Activated naive CD4-positive, alpha-beta T cell (primary cell): ENCODE data around the gene ELAC2.
"Not testable (repeated sequence)": the region's sequence is repeated elsewhere in the genome, so short reads cannot be mapped to it uniquely, and the experiment has no call there.

ENCODE experiments used
- DNase-seq, 4 experiments: peaks; one replicate each; lab custom pipeline; 2025; lab: John Stamatoyannopoulos, UW

The ELAC2 gene

DNA sequence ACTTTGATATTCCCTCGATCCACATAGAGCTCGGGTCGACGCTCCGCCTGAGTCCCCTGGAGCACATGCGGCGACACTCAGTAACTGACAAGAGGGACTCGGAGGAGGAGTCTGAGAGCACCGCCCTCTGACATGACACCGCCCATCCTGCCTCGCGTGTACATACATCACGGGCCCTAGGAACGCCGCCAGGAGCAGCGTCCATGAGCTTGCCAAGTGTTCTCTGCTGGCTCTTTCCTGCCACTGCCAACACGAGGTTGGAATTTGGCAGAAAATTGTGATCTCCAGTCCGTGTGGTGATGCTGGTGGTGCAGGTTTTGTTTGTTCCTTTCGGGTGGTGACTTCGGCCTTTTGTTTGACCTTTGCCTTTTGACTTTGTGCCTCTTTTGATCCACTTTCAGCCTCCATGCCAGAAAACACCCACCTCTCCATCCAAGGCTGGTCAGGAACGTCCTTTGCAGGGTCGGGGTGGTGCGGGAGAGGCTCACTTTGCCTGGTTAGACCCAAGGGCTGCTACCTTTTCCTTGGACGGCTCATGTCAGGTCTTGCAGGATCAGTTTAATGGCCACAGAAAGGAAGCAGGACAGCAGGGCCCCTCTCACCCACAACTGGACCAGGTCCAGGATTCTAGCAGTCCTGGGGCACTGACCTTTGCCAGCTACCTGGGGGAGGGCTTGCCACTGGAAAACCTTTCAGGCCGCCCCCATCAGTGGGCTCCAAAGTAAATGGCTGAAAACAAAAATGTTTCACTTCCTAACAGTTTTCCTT lies 27.6 kb downstream of the ELAC2 start:
- no peak for DNase-seq

DNA sequence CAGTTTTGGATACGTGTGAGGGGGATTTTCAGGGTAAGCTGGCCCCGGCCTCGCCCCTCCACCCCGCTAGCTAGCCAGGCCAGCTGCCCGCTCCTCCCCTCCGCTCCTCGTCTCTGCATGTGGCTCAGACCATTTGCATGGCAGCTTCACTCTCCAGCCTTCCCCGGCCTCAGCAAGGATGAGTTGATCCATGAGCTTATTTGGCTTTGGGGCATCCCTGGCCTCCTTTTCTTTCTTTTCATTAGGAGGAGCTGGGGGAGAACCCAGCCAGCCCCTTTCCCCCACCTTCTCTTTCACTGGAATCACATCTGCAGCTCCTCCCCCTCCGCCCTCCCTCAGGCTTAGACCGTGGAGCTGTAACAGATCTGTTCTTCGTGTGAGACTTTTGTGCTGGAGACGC lies 30.7 kb downstream of the ELAC2 start:
- no peak for DNase-seq

DNA sequence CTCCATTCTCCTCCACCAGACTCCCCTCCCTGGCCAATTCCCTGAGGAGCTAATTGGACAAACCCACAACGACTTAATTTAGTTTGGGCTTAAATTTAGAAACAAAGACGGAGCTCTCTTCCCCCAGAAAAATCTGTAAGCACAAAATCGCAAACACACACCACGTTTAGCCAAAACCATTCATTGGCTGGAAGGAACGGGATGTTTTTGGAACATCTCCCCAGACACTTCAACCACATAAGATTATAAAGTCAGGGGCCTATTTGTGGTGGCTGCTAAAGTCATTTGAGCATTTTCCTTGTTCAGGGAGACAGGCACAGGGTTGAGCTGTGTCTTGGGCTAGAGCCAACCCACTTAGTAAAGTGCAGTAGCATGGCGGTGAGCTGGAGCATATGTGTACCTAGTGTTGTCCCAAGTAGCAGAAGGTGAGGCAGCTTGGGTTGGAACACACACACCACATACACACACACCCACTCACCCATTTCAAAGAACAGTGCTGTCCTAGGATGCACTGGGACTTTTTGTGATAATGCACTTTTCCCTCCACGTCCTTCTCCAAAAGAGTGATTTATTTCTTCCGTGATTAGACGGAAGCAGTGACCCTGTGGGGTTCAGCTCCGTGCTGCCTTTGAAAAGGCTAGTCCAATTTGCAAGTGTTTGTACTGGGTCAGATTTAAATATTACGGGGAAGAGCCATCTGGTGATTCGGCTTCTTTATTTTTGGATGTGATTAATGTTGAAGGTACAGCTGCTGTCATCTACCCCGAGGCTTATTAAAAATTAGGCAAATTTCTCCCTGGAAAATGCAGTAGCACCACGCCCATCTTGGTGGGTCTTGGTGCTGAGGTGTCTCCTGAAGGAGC lies 32.2 kb downstream of the ELAC2 start:
- no peak for DNase-seq

DNA sequence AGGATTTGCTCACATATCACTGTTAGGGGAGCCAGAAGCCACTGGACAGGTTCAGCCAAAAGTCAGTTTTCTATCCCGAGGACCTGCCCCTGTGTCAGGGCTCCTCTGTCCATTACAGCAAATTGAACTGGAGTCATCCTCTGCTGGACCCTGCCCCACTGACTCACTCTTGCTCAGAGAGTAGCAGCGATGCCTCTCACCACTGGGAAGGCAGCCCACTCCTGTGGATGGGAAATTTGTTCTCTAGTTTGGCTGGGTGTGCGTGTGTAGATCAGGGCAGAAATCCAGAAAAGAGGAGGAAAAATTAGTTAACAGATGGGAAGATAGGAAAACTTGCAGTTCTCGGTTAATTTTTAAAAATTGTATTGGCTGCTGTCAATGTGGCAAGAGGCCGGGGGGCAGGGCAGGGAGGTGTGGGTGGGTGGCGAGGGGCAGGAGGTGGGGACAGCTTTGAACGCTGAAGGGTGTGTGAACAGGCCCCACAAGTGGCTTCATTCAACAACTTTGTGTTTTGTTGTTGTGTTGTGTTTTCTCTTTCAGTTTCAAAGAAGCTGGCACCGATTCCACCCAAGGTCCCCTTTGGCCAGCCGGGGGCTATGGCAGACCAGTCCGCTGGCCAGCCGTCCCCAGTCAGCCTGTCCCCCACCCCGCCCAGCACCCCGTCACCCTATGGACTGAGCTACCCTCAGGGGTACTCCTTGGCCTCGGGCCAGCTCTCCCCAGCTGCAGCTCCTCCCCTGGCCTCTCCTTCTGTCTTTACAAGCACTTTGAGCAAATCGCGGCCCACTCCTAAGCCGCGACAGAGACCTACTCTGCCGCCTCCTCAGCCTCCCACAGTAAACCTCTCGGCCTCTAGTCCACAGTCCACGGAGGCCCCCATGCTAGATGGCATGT lies 33.6 kb downstream of the ELAC2 start:
- DNase-seq: no peak

DNA sequence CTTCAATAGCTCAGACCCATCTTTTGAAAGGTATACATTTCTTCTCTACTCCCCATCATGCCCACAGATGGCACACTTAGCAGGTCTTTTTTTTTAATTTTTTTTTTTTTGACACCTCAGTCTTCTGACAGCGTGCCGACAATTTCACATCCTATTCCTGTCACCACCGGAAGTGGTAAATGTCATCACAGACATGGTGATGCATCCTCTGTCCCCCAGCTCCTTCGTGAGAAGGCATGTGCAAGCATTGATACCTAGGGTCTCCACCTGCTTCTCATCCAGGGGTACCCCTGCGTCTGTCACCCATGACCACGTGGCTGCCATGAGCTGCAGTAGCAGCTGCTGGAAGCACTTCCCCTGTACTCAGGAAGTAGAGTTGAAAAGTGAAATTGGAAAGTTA lies 35.6 kb downstream of the ELAC2 start:
- no peak for DNase-seq

DNA sequence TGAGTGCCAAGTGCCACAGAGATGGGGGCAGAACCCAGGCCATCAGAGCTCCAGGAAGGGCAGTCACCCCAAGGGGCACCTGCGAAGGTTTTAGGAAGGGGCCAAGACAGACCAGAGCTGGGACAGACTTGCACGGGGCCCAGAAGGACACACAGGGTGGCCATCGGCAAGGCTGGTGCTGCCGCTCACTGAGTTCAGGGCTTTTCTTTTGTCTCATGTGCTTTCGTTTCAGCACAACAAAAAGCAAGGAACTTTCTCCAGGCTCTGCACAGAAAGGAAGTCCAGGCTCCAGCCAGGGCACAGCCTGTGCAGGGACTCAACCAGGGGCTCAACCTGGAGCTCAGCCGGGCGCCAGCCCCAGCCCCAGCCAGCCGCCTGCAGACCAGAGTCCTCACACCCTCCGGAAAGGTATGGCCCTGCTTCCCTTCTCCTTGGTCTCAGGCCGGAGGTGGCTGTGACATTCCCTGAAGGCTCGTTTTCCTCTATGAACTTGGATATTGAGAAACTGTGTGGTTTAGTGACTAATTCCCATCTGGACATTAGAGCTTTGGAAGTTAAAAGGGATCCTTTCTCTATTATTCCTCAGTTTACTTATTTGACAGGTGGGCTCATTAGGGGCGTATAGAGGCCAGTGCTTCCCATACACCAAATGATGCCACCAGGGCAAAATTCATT lies 37.9 kb downstream of the ELAC2 start:
- DNase-seq: no peak

DNA sequence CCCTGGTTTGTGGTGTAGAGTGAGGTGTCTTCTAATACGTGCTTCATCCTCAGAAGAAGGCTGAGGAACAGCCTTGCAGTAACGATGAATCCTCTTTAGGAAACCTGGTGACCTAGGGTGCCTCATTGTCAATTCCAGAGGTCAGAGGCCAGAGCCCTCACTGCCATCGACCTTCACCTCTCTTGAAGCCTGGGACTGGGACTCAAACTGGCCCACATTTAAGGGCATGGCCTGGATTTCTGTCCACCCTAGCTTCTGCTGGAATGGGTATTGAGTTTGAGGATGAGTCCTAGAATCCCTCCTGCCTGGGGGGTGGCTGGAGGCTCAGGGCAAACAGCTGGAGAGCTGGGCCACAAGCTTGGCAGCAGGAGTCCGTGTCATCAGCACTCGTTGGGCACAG lies 38.6 kb downstream of the ELAC2 start:
- no peak for DNase-seq

DNA sequence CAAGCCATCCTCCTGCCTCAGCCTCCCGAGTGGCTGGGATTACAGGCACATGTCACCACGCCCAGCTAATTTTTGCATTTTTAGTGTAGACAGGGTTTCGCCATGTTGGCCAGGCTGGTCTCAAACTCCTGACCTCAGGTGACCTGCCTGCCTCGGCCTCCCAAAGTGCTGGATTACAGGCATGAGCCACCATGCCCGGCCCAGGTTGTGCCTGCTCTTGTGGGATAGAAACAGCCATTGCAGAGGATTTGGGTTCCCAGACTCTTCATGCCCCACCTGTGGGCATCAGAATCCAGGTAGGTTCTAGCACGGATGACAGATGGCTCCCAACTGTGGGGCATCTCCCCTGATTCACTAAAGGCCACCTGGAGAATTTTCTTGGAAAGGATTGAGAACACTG lies 39.0 kb downstream of the ELAC2 start:
- DNase-seq: not testable (repeated sequence)

DNA sequence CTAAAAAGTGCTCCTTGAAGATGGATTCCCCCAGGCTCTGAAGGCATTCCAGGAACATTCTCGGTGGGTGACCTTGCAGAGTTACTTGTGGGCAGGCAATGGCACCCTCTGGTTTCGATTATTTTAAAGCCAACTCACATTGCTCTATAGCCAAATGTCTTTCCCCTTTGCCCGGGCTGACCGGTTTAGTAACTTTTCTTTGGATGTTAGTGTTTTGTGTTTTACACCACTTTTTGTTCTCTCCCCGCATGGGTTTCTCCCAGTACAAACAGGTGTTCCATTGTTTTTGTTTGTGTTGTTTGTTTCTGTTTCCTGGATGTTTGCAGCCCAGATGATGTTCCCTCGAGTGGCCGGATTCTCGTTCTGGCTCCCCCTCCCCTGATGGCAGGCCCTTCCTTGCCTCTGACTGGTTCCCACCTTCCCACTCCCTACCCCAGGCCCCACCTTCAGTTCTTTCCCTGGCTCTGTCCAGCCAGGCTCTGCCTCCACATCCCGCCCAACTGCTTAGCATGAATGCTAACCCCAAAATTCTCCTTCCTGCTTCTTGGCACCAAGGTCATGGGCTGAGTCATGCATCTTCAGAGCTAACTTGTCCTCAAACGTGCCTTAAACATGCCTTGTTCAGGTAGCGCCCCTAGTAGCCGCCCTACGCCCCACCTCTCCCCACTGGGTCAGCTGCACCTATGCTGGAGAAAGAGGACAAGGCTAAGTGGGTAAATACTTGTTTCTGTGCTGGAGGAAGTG lies 40.6 kb downstream of the ELAC2 start:
- no peak for DNase-seq

DNA sequence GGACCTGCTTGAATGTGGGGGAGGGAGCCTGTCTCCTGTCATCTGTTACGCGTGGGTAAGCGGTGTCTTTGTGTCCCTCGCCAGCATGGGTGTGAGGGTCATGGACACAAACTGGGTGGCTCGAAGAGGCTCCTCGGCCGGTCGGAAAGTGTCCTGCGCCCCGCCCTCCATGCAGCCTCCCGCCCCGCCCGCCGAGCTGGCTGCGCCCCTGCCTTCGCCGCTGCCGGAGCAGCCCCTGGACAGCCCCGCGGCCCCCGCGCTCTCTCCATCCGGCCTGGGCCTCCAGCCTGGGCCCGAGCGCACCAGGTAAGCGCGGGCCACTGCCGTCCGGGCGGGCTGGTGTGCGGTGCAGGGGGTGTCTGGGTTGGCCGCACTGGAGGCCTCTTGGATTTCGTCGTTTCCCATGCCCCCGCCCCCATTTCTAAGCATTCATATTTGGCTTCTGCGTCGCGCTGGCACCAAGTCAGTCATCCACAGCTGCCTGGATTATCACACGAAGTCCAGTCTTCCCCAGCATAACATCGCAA lies 43.8 kb downstream of the ELAC2 start:
- no peak for DNase-seq

DNA sequence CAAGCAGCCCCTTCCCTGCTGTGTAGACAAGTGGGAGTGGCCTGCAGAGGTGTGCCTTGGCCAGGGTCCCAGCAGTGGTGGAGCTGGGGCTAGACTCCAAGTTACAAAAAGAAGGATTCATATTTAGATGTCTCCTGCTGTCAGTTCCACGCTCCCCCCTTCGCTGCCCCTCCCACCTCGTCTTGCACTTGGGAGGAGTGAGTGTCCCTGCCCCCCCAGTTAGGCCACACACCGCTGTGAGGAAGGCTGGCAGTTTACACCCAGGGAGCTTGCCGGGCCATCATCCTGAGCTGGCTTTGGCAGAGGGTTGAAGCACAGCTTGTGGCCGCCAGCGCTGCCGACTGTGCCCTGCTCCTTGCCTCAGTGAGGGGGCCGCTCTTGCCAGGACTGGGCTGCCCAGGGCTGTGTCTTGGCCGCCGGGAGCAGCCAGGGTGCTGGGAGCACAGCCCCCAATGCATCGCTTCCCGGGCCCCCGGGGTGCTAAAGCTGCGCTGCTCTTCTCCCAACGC lies 44.3 kb downstream of the ELAC2 start:
- DNase-seq: no peak

DNA sequence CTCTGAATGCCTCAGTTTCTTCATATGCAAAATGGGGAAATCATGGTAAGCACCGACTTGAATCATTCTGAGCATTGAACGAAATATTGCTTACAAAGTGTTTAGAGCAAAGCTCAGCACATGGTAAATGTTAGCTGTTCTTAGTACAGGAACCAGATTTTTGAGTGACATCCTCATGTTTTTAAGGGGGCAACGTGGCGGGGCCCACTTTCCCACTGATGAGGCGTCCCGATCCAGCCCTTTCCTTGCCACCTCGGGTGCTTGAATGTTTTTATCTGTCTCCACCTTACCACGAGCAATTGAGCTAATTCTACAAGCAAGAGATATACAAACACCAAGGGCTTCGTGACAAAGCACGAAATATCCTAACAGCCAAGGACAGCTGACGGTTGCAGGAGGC lies 49.9 kb downstream of the ELAC2 start:
- no peak for DNase-seq

DNA sequence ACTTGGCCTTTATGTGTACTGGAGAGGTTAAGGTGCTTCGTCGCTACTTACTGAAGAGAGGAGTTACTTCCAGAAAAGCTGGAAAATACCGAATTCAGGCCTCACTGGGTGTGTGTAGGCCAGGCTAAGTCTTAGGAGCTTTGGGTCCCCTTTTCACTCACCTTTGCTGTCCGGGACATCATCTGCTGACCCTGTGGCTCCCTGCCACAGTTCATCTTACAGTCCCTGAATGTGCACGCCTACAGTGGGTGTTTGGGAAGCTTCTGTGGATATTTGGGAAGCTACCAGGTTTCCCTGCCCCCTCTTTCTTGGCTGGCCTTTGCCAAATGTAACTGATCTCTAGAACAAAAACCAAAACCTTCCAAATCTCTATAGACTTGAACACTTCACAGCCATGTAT lies 51.4 kb downstream of the ELAC2 start:
- no peak for DNase-seq

DNA sequence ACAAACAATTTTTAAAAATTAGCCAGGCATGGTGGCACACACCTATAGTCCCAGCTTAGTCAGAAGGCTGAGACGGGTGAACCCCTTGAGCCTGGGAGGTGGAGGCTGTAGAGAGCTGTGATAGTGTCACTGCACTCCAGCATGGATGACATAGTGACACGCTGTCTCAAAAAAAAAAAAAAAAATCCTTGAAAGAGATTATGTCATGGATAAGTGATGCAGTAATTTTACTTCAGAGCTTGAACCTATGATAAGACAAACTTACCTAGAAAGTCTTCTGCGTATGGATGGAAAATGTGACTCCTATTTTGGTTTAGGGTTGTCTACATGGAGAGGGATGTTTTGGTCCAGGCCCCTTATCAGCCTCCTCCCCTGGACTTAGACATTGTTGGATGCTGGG lies 51.8 kb downstream of the ELAC2 start:
- no peak for DNase-seq

DNA sequence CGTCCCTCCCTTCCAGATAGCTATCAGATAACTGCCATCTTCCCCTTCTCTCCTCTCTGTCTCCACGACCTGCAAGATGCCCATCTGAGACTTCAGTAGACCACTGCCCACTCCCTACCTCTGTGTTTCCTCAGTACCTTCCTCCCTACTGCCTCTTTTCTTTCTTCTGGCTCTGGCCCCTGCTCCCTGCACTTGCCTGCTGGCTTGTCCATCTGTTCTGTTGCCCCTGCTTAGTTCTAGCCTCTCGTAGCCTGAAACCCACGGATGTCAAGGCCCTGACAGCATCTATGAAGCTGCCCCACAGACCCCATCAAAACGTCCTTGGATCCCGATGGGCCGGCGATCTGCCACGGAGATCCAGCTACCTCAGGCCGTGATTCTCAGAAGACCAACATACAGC lies 53.0 kb downstream of the ELAC2 start:
- DNase-seq: no peak

DNA sequence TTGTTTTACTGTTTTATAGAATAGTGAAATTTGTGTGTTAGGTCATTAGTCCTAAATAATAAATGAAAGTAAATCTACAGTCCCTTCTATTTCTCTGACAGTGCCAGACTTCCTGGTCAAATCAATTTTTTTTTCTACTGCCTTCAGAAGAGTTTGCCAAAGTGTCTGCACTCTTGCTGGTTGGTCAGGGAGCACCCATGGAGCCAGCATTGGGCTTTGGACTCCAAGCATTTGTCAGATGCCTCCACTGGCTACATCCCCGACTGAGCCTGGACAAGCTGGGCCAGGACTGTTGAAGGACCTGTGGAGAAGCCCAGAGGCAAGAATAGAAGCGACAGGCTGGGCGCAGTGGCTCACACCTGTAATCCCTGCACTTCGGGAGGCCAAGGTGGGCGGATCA lies 53.7 kb downstream of the ELAC2 start:
- no peak for DNase-seq

DNA sequence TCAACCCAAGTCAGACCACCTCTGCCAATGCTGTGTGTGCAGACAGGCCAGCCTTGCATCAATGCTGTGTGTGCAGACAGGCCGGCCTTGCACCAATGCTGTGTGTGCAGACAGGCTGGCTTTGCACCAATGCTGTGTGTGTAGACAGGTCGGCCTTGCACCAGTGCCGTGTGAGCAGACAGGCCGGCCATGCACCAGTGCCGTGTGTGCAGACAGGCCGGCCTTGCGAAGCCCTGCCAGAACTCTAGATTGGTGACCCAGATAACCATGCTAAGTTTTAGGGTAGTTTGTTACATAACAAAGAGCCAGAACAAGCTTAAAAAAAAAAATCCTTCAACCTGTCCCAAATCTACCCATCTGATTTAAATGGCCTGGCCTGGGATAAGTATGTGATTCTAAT lies 54.3 kb downstream of the ELAC2 start:
- DNase-seq: no peak

DNA sequence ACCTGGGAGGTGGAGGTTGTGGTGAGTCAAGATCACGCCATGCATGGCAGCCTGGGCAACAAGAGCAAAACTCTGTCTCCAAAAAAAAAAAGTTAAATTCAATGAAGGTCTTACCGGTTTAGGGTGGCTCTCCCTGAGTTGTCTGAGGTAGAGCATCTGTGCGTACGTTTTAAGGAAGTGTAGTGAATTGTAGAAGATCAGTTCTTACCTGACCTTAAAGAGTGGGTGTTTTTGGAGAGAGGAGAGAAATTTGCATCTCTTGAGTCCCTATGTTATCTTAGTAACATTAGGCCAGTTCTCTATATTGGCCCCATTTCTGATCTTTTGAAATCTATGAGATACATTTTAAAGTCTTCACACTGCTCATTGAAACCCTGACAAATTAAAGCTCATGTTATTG lies 56.2 kb downstream of the ELAC2 start:
- no peak for DNase-seq

DNA sequence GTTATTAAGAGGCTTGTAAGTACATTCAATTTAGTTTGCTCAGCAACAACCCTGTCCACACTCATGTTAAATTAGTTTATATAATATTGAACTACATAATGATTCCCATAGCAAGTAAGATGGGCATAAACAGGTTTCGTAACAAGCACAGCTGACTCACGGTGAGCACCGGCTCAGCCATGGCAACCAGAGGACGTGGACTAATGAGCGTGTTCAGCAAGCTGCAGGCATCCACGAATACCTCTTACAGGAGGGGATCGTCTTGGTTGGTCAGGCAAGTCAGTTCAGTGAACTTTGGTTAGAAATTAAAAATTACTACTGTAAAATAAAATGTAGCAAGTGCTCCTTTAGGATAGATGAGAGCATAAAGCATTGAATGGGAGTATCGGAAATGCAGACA lies 58.4 kb downstream of the ELAC2 start:
- DNase-seq: no peak

DNA sequence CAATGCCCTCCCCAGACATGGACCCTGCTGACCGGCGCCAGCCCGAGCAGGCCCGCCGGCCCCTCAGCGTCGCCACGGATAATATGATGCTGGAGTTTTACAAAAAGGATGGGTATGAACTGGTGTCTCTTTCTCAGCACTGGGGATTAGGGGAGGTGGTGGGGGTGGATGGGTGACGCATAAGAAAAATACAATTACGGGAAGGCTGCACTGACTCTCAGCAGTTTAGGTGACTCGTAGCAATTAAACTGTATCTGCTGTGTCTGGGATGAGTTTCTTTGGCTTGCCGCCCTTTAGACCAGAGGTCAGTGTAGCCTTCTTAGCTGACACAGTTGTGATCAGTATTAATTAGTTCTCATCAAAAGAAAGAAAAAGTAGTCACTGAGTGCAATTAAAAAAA lies 59.0 kb downstream of the ELAC2 start:
- DNase-seq: no peak

DNA sequence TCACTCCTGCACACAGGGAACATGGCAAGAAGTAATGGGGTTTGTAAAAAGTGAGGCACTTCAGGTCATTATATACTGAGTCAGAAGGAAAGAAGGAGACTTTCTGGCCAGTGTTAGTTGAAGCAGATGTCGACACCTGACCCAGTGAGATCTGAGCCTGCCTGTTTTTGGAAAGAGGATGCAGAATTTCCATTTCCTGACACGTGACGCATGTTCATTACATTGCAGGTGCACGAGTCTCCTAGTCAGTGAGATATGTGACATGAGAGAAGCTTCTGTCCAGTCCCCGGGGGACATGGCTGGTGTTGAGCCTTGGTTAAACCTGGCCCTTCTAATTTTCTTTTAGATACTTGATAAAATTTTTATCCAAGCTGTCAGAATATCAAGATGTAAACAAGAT lies 62.3 kb downstream of the ELAC2 start:
- DNase-seq: no peak
